IPS-18a (cell line): Measurements from ENCODE around the gene CNTN4.

Experiments used
- H3K27ac ChIP-seq: one replicate; pipeline ENCODE4 v1.5.1; 2013; ENCODE audit warnings: low read length
- H3K27me3 ChIP-seq: one replicate; pipeline ENCODE4 v1.6.1; 2013; ENCODE audit warnings: mild to moderate bottlenecking, low read length; ENCODE audit not compliant: control insufficient read depth, insufficient read depth
- H3K36me3 ChIP-seq: one replicate; pipeline ENCODE4 v1.6.1; 2013; ENCODE audit warnings: low read depth, low read length; ENCODE audit not compliant: control insufficient read depth
- H3K4me1 ChIP-seq: one replicate; pipeline ENCODE4 v1.6.1; 2013; ENCODE audit warnings: low read depth, low read length; ENCODE audit not compliant: control insufficient read depth
- H3K4me3 ChIP-seq: one replicate; pipeline ENCODE4 v1.5.1; 2013; ENCODE audit warnings: low read length
- H3K9ac ChIP-seq: one replicate; pipeline ENCODE4 v1.6.1; 2013; ENCODE audit warnings: mild to moderate bottlenecking, low read length, moderate library complexity
- H3K9me3 ChIP-seq: one replicate; pipeline ENCODE4 v1.6.1; 2013; ENCODE audit warnings: low read depth, low read length; ENCODE audit not compliant: control insufficient read depth

The CNTN4 gene

DNA sequence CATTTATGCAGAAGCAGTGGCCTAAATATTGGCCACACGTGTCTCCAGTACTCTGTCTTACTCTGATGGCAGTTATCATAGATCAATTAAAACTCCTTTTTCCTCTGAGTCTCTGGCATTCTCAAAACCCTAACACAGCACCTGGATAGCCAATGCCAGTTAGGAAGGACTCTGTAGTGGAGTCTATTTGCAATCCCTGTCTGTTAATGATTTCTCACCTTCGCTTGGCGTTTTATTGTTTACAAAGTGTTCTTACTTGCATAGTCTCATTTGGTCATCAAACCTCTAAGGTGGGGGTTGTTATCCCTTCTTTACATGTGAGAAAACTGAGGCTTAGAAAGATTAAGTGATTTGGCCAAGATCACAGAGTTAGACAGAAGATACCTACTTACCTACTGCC is 752.7 kb downstream of the CNTN4 start:
- Histone ChIP-seq H3K36me3 (no peaks in the 10 kb centered on the region), H3K4me1 (no peaks in the 10 kb centered on the region), H3K9ac (no peak overlapping the region), H3K27ac (no peak overlapping the region), H3K9me3 (no peaks in the 10 kb centered on the region), H3K4me3 (no peak overlapping the region), H3K27me3 (no peaks in the 10 kb centered on the region)

DNA sequence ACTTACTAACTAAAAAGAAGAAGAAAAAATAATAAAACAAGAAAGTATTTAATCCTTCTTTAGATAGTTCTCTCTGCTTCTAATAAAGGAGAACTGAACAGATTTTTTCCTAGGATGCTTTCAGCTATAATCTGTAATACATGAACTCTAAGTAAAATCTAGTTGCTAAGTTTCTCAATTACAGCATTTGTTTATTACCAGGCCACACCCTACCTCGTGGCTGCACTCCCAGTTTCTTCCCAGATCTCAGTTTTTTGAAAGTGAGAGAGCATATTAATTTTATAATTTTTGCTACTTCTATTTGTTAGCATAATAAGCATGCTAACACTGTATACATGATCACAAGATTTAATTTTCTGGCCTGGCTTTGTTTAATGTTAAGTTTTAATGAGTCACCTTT is 753.2 kb downstream of the CNTN4 start:
- H3K4me3 ChIP-seq, result no peak overlapping the region
- no peaks in the 10 kb centered on the region for H3K4me1 ChIP-seq
- H3K36me3 ChIP-seq, result no peaks in the 10 kb centered on the region
- H3K9me3 ChIP-seq, result no peaks in the 10 kb centered on the region
- no peak overlapping the region for H3K27ac ChIP-seq
- H3K27me3 ChIP-seq, result no peaks in the 10 kb centered on the region
- H3K9ac ChIP-seq, result no peak overlapping the region

DNA sequence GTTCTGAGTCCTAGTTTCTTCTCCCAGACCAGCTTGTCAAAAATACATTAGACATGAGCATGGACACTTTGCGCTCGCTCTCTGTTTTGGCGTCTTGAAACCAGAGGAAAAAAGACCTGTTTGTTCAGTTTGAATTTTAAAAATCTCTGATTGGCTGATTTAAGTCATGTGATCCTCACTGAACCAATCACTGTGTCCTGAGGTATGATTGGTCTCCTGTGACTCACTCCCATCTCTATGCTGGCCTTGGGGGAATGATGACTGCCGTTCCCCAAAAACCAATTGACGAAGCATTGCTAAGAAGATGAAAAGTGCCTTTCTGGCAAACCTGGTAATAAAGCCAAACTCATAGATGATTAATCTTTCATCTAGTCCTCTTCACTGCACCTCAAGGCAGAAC is 755.0 kb downstream of the CNTN4 start:
- Histone ChIP-seq H3K27ac (no peak overlapping the region), H3K27me3 (no peaks in the 10 kb centered on the region), H3K9me3 (no peaks in the 10 kb centered on the region), H3K36me3 (no peaks in the 10 kb centered on the region), H3K4me1 (no peaks in the 10 kb centered on the region), H3K9ac (no peak overlapping the region), H3K4me3 (no peak overlapping the region)

DNA sequence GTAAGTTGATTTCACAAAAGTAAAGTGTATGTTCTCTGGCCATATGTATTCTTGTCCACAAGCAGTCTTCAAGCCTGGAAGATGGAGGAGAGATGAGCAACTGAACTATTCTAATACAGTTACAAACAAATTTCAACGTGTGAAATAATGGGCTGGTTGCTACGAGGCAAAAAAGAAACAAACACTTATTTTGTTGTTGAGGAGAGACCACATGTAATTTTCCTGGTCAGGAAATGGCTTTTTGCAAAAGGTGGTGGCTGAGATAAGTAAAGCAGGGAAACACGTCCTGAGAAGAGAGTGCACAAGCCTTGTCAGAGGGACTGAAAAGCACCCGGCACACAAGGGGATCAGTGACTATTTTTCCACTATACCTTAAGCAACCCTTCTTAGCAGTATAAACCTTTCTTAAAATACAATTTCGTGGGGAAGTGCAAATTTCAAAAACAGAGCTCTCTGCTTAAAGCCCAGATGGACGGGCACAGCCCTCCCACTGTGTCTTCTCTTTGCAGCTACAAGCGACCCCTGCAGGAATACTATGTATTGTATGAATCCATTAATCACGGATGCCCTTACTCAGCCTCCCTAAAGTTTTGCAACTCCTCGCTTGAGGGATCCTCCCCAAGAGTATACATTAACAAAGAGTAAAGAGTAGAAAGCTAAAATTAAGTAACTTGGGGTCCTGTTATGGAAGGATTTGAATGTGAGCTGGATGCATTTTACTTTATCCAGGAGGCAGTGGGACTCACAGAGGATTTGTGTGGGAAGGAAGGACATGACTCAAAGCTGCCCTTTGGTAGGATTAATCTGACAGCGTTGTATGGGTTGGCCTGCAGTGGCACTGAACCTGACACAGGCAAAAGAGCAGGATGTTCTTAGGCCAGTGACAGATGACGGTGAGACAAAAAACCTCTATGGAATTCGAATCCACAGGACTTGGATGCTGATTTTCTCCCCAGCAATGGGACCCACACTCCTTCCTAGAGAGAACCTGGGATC is 757.8 kb downstream of the CNTN4 start:
- no peaks in the 10 kb centered on the region for H3K36me3 ChIP-seq
- no peaks in the 10 kb centered on the region for H3K27me3 ChIP-seq
- no peak overlapping the region for H3K4me3 ChIP-seq
- no peaks in the 10 kb centered on the region for H3K9me3 ChIP-seq
- H3K27ac ChIP-seq, result no peak overlapping the region
- no peak overlapping the region for H3K9ac ChIP-seq
- no peaks in the 10 kb centered on the region for H3K4me1 ChIP-seq

DNA sequence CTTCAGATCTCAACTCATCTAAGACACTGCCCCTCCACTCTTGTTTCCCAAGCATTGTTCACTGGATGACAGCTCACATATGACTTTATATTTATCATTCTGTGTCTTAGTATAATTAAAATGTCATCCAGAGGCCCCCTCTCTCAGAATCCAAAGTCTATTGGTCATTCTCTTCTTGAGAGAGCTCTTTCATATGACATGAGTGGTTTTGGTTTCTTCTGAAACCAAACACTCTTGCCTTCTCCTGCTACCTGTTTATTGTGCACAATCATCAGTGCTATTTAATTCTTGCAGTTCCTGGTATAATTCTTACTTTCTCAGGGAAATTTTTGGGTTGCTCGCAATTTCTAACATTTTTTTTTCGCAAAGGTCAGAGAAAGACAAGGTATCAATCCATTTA is 762.0 kb downstream of the CNTN4 start:
- Histone ChIP-seq H3K4me3 (no peak overlapping the region), H3K27me3 (no peaks in the 10 kb centered on the region), H3K27ac (no peak overlapping the region), H3K4me1 (no peaks in the 10 kb centered on the region), H3K36me3 (no peaks in the 10 kb centered on the region), H3K9ac (no peak overlapping the region), H3K9me3 (no peaks in the 10 kb centered on the region)

DNA sequence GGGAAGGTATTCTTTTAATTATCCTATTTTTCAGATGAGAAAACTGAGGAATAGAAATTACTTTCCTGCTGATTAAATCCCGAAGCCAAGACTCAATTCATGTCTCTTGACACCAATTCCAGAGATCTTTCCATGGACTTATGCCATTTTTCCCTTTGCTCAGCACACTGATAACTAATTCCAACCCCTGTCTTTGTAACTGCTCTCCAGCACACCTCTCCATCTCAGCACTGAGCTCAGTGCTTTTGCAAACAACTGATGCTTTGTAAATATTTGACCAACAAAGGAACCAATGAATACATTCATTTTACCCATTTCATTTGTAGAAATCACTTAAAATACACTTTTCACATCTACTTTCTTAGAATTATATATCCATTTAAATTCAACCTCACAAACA is 762.5 kb downstream of the CNTN4 start:
- Histone ChIP-seq H3K4me1 (no peaks in the 10 kb centered on the region), H3K4me3 (no peak overlapping the region), H3K9ac (no peak overlapping the region), H3K36me3 (no peaks in the 10 kb centered on the region), H3K27ac (no peak overlapping the region), H3K9me3 (no peaks in the 10 kb centered on the region), H3K27me3 (no peaks in the 10 kb centered on the region)

DNA sequence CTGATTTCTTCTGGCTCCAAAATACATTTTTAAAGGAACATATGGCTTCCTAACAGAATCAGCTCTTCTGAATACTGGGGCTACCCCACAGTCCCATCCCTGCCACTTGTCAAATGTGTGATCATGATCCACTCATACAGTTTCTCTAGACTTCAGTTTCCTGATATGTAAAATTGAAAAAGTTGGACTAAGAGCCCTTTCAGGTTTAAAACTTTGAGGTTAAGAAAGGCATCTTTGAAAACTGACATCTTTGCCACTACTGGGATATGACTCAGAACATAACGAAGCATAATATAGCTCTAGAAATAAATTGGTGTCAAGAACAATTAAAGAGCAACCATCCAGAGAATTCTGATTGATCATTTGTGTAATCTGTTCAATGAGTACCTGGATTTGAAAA is 763.3 kb downstream of the CNTN4 start:
- H3K9ac ChIP-seq, result no peak overlapping the region
- H3K9me3 ChIP-seq, result no peaks in the 10 kb centered on the region
- no peaks in the 10 kb centered on the region for H3K27me3 ChIP-seq
- H3K36me3 ChIP-seq, result no peaks in the 10 kb centered on the region
- no peak overlapping the region for H3K27ac ChIP-seq
- no peak overlapping the region for H3K4me3 ChIP-seq
- no peaks in the 10 kb centered on the region for H3K4me1 ChIP-seq

DNA sequence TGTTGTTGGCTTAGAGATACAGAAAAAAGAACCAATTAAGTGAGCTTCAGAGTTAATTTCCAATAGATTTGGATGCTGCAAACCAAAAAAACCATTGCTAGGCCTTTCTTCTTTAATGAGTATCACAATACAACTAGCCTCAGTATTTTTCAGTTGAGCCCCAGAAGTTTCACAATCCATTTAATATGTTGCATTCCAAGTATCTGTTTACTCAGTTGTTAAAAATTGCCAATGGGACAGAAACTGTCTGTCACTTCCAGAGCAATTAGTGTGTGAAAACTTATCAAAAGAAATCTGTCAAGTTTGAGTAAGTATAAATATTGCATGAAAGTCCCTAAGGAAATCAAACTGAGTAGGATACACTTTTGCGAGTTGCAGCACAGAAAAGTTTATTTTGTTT is 763.7 kb downstream of the CNTN4 start:
- H3K27me3 ChIP-seq, result no peaks in the 10 kb centered on the region
- H3K27ac ChIP-seq, result no peak overlapping the region
- no peaks in the 10 kb centered on the region for H3K9me3 ChIP-seq
- H3K4me3 ChIP-seq, result no peak overlapping the region
- no peaks in the 10 kb centered on the region for H3K36me3 ChIP-seq
- no peaks in the 10 kb centered on the region for H3K4me1 ChIP-seq
- H3K9ac ChIP-seq, result no peak overlapping the region

DNA sequence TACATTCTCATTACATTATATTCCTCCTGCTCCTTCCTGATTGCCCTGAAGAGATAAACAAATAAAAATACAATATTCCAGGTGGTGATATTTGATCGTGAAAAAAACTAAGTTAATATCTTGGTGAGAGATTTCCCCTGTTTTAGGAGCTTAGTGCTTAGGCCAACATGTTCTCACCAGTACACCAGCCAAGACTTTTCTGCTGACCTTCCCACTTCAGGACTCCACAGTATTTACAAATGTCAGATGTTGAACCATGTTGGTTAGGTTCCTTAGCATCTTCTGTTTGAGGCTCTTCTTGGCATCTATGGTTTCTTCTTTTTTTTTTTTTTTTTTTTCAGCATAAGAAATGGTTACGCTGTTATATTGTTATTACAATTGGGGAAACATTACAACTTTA is 764.5 kb downstream of the CNTN4 start:
- H3K9me3 ChIP-seq, result no peaks in the 10 kb centered on the region
- H3K27me3 ChIP-seq, result no peaks in the 10 kb centered on the region
- no peak overlapping the region for H3K27ac ChIP-seq
- no peaks in the 10 kb centered on the region for H3K4me1 ChIP-seq
- no peak overlapping the region for H3K4me3 ChIP-seq
- H3K36me3 ChIP-seq, result no peaks in the 10 kb centered on the region
- H3K9ac ChIP-seq, result no peak overlapping the region

DNA sequence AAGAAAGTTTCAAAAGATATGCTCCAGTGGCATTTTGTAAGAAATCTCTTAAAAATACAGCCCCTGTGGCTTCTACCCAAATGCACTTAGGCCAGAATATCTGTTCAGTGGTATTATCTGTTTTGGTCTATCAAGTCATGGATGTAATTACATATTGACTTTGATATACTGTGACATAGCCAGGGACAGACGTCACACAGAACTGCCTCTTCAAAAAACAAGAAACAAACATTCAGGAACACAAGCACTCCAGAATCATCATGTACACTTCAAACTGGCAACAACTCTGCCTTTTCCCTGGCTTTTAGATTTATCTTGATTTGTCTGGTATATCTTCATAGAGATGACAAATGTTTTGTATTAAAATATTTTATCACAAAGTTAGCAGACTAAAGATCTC is 771.2 kb downstream of the CNTN4 start:
- Histone ChIP-seq H3K9ac (no peak overlapping the region), H3K4me3 (no peak overlapping the region), H3K27ac (no peak overlapping the region)

DNA sequence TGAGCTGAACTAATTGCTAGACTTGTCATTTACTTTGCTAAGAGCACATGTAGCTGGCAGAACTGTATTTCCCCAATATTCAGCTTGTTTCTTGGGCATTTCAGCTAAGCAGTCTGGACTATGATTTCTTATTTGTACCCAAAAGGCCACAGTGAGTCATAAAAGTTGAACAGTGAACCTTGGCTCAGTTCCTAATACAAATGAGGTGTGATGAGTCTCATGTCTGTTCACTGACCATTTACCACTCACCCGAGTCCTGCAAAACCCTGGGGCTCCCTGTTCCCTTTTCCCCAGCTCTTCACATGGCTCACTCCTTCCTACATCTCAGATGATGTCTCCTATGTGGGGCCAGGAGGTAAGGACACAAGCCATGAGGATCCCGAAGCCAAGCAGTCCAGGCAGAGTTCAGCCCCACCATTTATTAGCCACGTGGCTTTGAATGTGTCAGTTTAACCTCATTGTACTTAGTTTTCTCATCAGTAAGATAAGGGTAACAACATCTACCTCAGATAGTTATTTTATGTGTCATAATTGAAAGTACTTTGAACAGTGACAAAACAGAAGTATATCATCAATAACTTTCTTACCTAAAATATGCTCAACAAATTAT is 772.2 kb downstream of the CNTN4 start:
- no peak overlapping the region for H3K27ac ChIP-seq
- H3K4me3 ChIP-seq, result no peak overlapping the region
- no peak overlapping the region for H3K9ac ChIP-seq
- no peaks in the 10 kb centered on the region for H3K36me3 ChIP-seq
- H3K27me3 ChIP-seq, result no peaks in the 10 kb centered on the region
- no peaks in the 10 kb centered on the region for H3K9me3 ChIP-seq
- H3K4me1 ChIP-seq, result no peaks in the 10 kb centered on the region

More for the DNA sequence above, 771.2 kb downstream of the CNTN4 start:
- Histone ChIP-seq H3K4me1 (no peaks in the 10 kb centered on the region), H3K27me3 (no peaks in the 10 kb centered on the region), H3K36me3 (no peaks in the 10 kb centered on the region), H3K9me3 (no peaks in the 10 kb centered on the region)

DNA sequence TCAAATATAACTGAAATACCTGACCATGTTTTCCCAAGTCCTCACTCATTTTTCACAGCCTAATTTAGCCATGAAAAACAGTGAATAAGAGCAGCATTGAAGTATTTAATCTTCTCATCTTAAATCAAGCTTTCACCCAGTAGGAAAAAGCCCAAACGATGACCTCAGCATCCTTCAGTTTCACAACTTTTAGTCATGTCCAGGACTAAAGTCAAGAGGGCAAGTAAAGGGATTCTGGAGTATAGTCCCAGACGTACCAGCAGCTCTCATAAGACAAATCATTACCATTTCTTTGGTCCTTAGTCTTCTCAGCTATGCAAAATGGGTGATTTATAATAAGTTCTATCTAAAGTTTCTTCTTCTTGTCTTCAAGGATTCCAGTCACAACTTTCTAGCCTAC is 774.2 kb downstream of the CNTN4 start:
- Histone ChIP-seq H3K27ac (no peak overlapping the region), H3K9ac (no peak overlapping the region), H3K27me3 (no peaks in the 10 kb centered on the region), H3K4me1 (no peaks in the 10 kb centered on the region), H3K9me3 (no peaks in the 10 kb centered on the region), H3K36me3 (no peaks in the 10 kb centered on the region), H3K4me3 (no peak overlapping the region)
